GM19240 (cell line): ENCODE measurements around the gene SREK1IP1.

ENCODE experiments used
- DNase-seq: peaks from one replicate; pipeline ENCODE4 v3.0.0; 2011; ENCODE audit warnings: low spot score; ENCODE audit not compliant: insufficient read length

SREK1IP1 gene

GRCh38 chr5:64688391-64688790 is 80.1 kb downstream of the SREK1IP1 start:
- DNase-seq = no peak

GRCh38 chr5:64685866-64686265 is 82.6 kb downstream of the SREK1IP1 start:
- no peak for DNase-seq

- no peak for DNase-seq
Observed at GRCh38 chr5:64682608-64683007, 85.9 kb downstream of the SREK1IP1 start.

- DNase-seq = no peak
Observed at GRCh38 chr5:64680289-64680688, 88.2 kb downstream of the SREK1IP1 start.

- DNase-seq = no peak
Observed at GRCh38 chr5:64678374-64678773, 90.1 kb downstream of the SREK1IP1 start.

- DNase-seq = no peak
Observed at GRCh38 chr5:64671678-64672077, 96.8 kb downstream of the SREK1IP1 start.

- DNase-seq = no peak
Observed at GRCh38 chr5:64670277-64670676, 98.2 kb downstream of the SREK1IP1 start.
